Measurements from ENCODE around the gene INSIG1.

INSIG1 gene

DNA sequence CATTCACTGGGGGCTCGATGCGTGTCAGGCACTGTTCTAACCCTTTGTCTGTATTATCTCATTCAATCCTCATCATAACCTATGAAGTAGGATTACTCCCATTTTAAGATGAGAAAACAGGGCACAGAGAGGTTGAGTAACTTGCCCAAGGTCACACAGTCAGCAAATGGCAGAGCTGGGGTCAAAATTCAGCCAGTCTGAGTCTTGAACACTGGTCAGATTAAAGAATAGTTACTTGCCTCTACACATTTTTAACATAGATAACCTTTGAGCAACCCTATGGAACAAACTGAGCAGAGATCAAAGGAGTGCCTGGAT, 27.2 kb downstream of the INSIG1 start:
- no peak for DNase-seq (ENCODE audit: low read depth in 1 of 2, low spot score in 1 of 2)

DNA sequence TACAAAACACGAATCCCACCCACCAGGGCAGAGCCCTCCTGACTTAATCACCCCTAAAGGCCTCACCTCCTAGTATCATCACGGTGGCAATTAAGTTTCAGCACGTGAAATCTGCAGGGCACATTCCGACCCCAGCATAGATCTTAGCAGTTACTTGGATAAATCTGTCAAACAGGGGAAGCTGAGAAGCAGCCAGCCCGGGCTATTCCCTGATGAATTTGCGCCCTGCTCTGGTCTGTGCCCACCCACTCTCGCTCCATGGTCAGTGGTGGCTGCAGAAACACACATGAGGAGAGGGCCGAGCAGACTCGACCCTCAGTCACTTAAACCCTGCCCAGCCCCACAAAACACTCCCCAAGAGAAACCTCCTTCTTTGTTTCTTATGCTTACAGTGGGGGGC, 28.7 kb downstream of the INSIG1 start:
- DNase-seq (ENCODE audit: low read depth in 1 of 2, low spot score in 1 of 2) = no peak

DNA sequence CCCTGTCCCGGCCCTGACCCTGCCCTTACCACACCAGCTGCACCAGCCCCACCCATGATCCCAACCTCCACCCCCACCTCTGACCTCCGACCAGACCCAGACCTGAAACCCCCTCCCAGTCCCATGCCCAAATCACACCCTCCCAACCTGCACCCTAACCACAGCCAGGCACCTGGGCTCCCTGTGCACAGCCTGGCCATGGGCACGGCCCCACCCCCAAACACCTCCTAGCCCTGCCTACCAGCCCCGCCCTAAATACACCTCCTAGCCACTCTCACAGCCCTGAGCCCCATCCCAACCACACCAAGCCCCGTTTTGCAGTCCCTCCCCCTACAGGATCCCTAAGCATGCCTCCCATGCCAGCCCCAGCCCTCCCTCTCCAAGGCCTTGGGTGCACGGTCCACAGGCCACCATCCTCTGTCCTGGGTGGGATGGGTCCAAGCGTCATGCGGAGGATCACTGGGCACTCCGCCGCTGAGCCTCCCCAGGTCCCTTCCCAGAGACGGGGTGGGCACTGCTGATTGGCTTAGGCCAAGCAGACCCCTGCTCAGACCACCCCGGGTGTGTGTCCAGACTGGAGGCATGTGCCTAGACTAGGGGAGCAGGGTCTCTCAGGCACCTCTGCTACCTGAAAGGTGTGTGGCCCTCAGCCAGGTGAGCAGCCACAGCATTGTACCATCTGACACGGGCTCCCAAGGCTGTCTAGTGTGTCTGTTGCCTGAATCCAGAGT, 30.1 kb downstream of the INSIG1 start:
- no peak for DNase-seq (ENCODE audit: low read depth in 1 of 2, low spot score in 1 of 2)

DNA sequence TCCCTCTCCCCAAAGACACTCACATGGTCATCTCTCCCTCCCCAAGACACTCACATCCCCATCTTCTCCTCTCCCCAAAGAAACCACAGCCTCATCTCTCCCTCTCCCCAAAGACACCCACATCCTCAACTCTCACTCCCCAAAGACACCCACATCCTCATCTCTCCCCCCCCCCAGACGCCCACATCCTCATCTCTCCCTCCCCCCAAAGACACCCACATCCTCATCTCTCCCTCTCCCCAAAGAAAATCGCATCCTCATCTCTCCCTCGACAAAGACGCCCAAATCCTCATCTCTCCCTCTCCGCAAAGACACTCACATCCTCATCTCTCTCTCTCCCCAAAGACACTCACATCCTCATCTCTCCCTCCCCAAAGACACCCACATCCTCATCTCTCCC, 31.5 kb downstream of the INSIG1 start:
- no peak for DNase-seq (ENCODE audit: low read depth in 1 of 2, low spot score in 1 of 2)

DNA sequence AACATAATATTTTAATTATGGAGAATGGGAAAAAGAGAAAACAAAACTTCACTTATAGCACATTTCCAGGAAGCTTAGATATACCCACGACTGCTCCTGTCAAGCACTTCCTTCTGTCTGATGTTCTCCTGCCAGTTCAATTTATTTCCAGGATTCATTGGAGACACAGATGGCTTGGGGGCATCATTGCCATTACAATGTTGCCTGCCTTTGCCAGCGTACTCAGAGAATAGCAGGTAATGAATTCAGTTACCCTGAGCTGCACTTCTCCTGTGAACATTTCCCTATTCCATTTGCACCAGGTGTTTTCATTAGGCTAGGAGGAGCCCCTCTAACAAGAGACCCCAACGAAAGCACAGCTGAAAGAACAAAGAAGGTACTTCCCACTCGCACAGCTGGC, 33.7 kb downstream of the INSIG1 start:
- DNase-seq (ENCODE audit: low read depth in 1 of 2, low spot score in 1 of 2) = no peak

DNA sequence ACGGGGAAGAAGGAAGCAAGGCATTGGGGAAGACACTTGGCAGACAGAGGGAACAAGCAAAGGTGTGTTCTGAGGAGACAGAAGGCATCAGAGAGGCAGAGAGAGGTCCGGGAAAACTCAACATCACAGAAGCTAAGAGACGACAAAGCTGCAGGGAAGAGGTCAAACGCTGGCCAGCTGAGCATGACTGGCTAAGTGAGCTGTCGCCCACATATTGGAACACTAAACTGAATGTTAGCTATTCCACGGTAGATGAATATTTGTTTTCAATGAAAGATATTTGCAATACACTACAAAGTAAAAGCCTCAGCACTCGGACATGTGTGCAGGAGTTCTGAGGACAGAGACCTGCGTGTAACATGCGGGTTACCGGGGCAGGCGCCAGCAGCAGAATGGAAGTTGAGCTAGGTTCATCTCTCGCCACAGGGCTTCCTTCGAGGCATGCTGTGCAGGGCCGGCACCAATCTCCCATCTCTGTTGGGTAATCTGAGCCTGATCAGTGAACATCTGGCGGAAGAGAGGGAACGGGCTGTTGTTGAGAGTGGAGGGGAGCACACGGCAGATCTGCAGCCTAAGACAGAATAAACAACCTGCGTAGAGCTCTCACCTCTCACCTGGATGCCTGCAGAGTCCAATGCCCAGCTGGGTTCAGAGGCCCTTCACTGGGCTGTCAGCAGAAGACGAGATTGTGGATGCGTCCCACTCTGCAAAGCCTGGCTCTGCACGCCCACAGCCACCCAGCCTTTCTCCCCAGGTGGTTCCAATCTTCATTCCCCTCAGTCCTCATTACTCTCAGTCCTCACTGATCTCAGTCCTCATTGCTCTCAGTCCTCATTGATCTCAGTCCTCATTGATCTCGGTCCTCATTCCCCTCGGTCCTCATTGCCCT, 35.9 kb downstream of the INSIG1 start:
- DNase-seq (ENCODE audit: low read depth in 1 of 2, low spot score in 1 of 2) = no peak

DNA sequence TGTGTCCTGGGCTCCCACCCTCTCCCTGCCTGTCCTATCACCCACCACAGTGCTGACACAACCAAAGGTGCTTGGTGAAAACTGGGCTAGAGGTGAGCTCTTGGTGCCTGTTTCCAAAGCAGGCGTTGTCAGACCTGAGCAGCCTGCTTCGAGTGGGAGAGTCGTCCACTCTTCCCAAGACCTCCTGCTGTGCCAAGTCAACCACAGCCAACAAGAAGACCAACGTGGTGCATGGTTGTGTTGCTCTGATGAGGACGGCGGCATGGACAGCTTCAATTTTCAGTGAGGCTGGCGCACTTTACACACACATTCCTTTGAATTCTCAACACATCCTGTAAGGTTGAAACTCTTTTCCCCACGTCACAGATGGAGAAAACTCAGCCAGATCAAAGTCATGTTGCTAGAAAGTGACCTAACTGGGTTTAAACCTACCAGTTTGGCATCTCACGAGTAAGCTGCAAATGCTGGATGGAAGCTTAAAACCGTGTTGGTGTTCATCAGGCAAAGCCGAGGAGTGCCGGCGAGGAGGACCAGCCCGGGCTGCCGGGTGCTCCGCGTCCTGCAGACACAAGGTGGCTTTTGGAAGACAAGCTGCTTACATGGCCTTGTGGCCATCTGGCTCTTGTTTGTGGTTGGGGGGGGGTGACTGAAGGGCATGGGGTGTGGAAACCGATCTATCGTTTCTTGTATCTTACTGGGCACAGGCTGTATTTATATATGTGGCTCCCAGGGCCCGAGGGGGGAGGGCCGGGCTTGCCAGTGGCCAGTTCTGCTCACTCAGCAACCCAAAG, 39.3 kb downstream of the INSIG1 start:
- no peak for DNase-seq (ENCODE audit: low read depth in 1 of 2, low spot score in 1 of 2)

DNA sequence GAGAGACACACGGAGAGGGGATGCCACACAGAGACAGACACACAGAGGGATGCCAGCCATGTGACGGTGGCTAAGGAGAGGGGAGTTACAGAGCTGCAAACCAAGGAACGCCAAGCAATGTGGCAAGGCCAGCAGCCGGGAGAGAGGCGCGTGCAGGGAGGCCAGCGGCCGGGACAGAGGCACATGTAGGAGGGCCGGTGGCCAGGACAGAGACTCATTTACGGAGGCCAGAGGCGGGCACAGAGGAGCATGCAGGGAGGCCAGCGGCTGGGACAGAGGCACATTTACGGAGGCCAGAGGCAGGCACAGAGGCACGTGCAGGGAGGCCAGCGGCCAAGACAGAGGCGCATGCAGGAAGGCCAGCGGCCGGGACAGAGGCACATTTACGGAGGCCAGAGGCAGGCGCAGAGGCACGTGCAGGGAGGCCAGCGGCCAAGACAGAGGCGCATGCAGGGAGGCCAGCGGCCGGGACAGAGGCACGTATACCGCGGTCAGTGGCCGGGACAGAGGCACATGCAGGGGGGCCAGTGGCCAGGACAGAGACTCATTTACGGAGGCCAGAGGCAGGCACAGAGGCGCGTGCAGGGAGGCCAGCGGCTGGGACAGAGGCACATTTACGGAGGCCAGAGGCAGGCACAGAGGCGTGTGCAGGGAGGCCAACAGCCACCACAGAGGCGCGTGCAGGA, 40.4 kb downstream of the INSIG1 start:
- DNase-seq (ENCODE audit: low read depth in 1 of 2, low spot score in 1 of 2) = no peak

DNA sequence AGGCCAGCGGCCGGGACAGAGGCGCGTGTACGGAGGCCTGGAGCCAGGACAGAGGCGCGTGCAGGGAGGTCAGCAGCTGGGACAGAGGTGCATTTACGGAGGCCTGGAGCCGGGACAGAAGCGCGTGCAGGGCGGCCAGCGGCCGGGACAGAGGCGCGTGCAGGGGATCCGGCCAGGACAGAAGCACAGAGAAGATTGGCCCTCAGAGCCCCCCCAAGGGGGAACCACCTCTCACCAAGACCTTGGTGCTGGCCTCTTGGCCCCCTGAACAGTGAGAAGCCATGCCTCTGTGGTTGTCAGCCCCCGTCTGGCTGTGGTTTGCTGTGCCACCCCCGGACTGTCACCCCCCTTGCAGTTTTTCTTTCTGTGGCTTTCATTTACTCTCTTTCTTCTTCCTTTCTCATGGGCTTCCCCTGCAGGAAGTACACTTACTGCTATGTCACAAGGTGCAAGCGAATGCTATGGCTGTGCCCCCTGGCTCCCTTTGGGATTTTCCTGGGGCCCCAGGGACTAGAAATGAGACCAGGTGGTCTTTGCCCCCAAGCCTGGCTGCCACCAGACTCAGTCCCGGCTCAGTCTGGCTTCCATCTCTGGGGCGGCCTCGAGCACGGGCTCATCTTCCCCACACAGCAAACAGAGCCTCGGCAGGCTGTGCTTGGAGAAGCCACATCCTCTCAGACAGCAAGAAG, 41.1 kb downstream of the INSIG1 start:
- no peak for DNase-seq (ENCODE audit: low read depth in 1 of 2, low spot score in 1 of 2)

DNA sequence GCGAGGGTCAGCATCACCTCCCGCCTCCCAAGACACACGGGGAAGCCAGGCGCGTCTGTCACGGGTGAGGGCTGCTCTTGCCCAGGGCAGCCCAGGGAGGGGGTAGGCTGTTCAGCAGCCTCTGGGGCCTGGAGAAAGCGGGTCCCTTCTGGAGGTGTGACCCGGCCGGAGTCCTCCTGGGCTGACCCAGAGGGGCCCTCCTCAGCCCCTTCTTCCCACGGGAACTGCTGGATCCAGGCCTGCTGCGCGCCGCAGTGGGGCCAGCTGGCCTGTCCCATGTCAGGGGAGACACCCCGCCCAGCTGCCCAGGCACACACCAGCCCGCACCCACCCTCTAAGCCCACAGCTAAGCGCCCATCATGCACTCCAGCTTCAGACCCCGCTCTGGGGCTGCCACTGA, 41.8 kb downstream of the INSIG1 start:
- no peak for DNase-seq (ENCODE audit: low read depth in 1 of 2, low spot score in 1 of 2)

DNA sequence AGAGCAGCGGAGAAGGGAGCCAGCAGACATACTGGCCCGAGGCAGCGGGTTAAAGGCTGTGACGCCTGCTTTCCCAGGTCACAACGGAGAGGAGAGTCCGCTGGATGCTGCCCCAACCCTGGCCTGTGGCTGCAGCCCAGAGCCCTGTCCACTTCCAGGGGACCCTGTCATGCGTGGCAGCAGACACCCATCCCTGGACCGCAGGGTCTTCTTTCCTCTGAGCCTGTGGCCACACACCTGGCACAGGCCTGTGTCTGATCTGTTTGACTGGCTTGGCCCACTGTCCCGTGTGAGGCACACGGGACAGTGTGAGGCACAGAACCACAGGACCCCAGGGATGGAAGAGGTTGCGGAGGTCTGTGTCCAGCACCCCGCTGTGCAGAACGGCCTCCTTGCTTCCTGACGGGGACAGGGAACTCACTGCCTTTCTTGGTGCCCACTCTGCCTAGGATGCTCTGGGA, 42.4 kb downstream of the INSIG1 start:
- no peak for DNase-seq (ENCODE audit: low read depth in 1 of 2, low spot score in 1 of 2)

DNA sequence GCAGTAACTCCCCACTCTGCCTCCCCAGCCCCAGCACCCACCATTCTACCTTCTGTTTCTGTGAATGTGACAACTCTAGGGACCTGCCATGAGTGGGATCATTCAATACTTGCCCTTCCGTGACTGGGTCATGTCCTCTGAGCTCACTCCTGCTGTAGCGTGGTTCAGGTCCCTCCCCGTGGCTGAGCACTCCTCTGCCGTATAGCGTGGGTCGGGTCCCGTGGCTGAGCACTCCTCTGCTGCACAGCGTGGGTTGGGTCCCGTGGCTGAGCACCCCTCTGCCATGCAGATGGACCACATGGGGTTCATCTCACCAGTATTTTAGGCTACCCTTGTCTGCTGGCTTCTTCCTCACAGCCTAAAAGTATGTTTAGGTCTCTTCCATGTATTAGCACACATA, 43.0 kb downstream of the INSIG1 start:
- DNase-seq (ENCODE audit: low read depth in 1 of 2, low spot score in 1 of 2) = no peak

DNA sequence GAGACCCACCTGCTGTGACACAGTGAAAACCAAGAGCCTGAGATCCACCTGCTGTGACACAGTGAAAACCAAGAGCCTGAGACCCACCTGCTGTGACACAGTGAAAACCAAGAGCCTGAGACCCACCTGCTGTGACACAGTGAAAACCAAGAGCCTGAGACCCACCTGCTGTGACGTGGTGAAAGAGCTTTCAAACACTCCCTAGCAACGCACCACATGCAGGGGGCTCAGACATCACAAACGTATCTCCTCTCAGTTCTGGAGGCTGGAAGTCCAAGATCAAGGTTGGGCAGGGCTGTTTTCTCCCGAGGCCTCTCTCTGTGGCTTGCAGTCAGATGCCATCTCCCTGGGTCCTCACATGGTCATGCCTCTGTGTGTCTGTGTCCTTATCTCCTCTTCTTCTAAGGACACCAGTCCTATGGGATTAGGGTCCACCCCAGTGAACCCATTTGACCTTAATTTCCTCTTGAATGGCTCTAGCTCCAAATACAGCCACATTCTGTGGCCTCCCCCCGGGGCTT, 43.8 kb downstream of the INSIG1 start:
- DNase-seq (ENCODE audit: low read depth in 1 of 2, low spot score in 1 of 2) = no peak

DNA sequence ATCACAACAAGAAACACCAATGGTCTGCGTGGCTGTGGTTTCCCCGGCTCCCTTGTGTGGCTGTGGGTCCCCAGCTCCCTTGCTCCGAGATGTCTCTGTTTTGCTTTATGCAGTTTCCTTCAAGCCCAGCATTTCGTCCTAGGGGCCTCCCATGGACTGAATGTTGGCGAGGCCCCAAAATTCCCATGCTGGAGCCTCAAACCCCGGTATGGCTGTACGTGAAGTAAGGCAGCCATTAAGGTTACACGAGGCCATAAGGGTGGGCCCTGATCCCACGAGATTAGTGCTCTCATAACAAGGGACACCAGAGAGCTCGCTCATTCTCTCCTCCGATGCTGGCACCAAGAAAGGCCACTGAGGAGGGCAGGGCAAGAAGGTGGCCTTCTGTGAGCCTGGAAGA, 44.6 kb downstream of the INSIG1 start:
- DNase-seq (ENCODE audit: low read depth in 1 of 2, low spot score in 1 of 2) = no peak

DNA sequence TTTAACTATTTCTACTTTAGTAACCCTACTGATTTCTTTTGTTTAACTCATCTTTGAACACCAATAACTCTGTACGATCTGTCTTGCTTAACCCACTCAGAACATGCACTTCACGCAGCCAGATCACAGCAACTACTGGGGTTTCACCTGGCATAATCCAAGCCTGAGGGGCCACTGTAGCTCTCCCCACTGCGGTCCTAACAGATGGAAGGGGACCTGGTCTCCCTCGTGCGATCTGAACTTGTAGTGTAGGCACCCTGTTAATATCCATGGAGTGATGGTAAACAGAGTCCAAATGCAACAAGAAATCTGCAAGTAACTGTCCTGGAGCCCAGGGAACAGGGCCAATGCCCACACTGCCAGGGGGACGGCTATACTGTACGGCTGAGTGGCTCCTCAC, 45.5 kb downstream of the INSIG1 start:
- DNase-seq (ENCODE audit: low read depth in 1 of 2, low spot score in 1 of 2) = no peak

DNA sequence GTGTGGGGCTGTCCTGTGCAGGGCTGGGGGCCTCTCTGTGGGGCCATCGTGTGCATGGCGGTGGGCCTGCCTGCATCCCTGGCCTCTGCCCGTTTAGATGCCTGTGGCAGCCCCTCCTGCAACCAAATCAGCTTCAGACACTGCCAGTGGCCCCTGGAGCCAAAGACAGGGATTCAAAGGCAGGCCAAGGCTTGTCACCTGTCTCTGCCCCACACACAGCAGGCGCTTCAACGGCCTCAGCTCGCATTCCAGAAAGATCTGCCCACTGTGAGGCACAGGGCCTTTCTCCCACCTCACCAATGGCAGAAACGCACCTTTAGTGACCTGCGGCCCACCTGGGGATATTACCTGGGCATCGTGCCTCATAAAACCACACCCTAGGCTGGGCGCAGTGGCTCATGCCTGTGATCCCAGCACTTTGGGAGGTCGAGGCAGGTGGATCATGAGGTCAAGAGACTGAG, 46.0 kb downstream of the INSIG1 start:
- no peak for DNase-seq (ENCODE audit: low read depth in 1 of 2, low spot score in 1 of 2)

DNA sequence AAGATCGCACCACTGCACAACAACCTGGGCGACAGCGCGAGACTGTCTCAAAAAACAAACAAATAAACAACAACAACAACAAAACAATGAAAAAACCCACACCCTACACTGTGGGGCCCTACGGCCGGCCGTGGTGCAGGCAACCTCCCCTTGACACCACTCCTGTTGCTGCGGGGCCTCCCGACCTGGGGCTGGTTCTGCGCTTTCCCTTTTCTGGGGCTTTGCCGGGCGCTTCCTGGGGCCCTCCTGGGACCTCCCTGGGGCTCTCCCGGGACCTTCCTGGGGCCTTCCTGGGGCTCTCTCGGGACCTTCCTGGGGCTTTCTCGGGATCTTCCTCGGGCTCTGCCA, 46.6 kb downstream of the INSIG1 start:
- no peak for DNase-seq (ENCODE audit: low read depth in 1 of 2, low spot score in 1 of 2)

DNA sequence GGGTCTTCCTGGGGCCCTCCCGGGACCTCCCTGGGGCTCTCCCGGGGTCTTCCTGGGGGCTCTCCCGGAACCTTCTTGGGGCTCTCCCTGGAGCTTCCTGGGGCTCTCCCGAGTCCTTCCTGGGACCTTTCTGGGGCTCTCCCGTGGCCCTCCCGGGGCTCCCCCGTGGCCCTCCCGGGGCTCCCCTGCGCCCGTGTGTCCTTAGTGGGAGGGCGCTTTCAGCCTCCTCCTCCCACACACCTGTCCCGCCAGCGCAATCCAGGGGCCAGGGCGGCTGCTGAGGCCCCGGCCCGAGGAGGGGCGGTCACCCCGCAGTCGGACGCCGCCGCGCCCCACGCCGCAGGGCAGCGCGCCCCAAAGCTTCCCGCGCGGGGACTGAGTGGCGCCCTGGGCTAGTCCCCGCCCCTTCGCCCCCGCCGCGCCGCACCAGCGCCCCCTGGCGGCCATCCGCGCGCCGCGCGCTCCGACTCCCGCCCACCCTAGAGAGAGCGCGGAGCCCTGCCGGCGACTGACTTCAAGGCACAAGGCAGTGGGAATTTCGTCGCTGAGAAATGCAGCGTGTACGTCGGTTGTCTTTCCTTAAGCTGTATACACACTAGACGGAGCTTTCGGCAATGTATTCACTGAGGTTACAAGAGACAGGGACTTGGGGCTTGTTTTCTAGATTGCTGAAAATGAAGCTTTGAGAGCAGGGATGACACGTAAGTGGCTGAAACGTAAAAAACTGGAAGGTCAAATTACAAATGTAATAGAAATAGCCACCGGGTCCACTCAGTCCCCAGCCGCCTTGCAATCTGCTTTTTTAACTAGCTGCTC, 47.1 kb downstream of the INSIG1 start:
- peak; percentile 79 to 80 for DNase-seq (ENCODE audit: low read depth in 1 of 2, low spot score in 1 of 2)

DNA sequence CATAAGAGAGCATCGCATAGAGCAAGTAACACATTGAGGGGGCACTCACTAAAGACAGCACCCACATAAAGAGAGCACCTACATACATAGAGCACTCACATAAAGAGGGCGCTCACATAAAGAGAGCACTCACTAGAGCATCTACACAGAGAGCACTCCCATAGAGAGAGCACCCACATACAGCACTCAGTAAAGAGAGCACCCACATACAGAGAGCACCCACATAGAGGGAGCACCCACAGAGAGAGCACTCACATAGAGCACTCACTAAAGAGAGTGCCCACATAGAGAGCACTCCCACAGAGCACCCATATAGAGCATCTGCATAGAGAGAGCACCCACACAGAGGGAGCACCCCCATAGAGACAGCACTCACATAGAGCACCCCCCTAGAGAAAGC, 47.8 kb downstream of the INSIG1 start:
- no peak for DNase-seq (ENCODE audit: low read depth in 1 of 2, low spot score in 1 of 2)

DNA sequence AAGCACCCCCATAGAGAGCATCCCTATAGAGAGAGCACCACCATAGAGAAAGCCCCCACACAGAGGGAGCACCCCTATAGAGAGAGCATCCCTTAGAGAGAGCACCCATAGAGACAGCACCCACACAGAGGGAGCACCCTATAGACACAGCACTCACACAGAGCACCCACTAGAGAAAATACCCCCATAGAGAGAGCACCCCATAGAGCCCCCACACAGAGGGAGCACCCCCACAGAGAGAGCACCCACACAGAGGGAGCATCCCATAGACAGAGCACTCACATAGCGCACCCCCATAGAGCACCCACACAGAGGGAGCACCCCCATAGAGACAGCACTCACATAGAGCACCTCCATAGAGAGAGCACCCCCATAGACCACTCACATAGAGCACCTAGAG, 48.6 kb downstream of the INSIG1 start:
- no peak for DNase-seq (ENCODE audit: low read depth in 1 of 2, low spot score in 1 of 2)

All from activated T-helper 1 cell treated with anti-CD3 and anti-CD28 coated beads, Interleukin-2, amount 50 U/mL, for 16 hours (primary cell).